ACHN (cell line): ENCODE results near the gene ME1.
"Not testable (repeated sequence)": the region's sequence is repeated elsewhere in the genome, so short reads cannot be mapped to it uniquely, and the experiment has no call there.

Source experiments
- DNase-seq: peaks from one replicate; pipeline ENCODE4 v3.0.0-alpha.2; 2015
- in situ Hi-C: cut with HindIII; loops from 2 replicates; pipeline ENCODE4 v1.10.0; 2017; ENCODE audit warnings: low sequenced_read_pairs, low pct_ligation_motif_present, low pct_unique_long_range_greater_than_20kb

The ME1 gene

GRCh38 chr6:83430611-83431544 lies at the start of gene ME1:
Gene ME1, minus strand, starts transcription at chr6:83431051. Its CDS starts 97 bp downstream, at chr6:83430954.
- peak; percentile 85 for DNase-seq
- in situ Hi-C loops = no loop called here

GRCh38 chr6:83480470-83480869 lies 49.6 kb upstream of the ME1 start:
- in situ Hi-C loops = no loop called here
- DNase-seq = no peak

GRCh38 chr6:83479389-83479788 lies 48.5 kb upstream of the ME1 start:
- DNase-seq = no peak
- in situ Hi-C loops = no loop called here

GRCh38 chr6:83476971-83477370 lies 46.1 kb upstream of the ME1 start:
- in situ Hi-C loops = no loop called here
- DNase-seq = no peak

- DNase-seq = no peak
- in situ Hi-C loops = no loop called here
These were observed 43.5 kb upstream of the ME1 start for GRCh38 chr6:83474309-83474708.

GRCh38 chr6:83472767-83473166 lies 41.9 kb upstream of the ME1 start:
- no peak for DNase-seq
- in situ Hi-C loops = no loop called here

GRCh38 chr6:83470587-83470986 lies 39.7 kb upstream of the ME1 start:
- in situ Hi-C loops = no loop called here
- DNase-seq = no peak

- in situ Hi-C loops = no loop called here
- DNase-seq = no peak
These were observed 39.1 kb upstream of the ME1 start for GRCh38 chr6:83470001-83470400.

GRCh38 chr6:83467620-83468036 lies 36.8 kb upstream of the ME1 start:
- in situ Hi-C loops = no loop called here
- no peak for DNase-seq

GRCh38 chr6:83466328-83466727 lies 35.5 kb upstream of the ME1 start:
- in situ Hi-C loops = no loop called here
- DNase-seq = no peak

- DNase-seq = no peak
- in situ Hi-C loops = no loop called here
These were observed 33.7 kb upstream of the ME1 start for GRCh38 chr6:83464381-83465140.

- in situ Hi-C loops = no loop called here
- DNase-seq = no peak
These were observed 33.0 kb upstream of the ME1 start for GRCh38 chr6:83463886-83464285.

- in situ Hi-C loops = no loop called here
- no peak for DNase-seq
These were observed 31.7 kb upstream of the ME1 start for GRCh38 chr6:83462524-83462923.

- no peak for DNase-seq
- in situ Hi-C loops = no loop called here
These were observed 30.6 kb upstream of the ME1 start for GRCh38 chr6:83461438-83461837.

- in situ Hi-C loops = no loop called here
- no peak for DNase-seq
These were observed 28.8 kb upstream of the ME1 start for GRCh38 chr6:83459663-83460062.

- in situ Hi-C loops, DNase-seq: not testable (repeated sequence)
These were observed 19.2 kb upstream of the ME1 start for GRCh38 chr6:83450015-83450414.

- DNase-seq, in situ Hi-C loops: not testable (repeated sequence)
These were observed 13.3 kb upstream of the ME1 start for GRCh38 chr6:83444086-83444699.

GRCh38 chr6:83443516-83443915 lies 12.7 kb upstream of the ME1 start:
- in situ Hi-C loops = no loop called here
- no peak for DNase-seq

- in situ Hi-C loops = no loop called here
- no peak for DNase-seq
These were observed 11.9 kb upstream of the ME1 start for GRCh38 chr6:83442752-83443151.
